ENCODE measurements around the gene NPL.
A peak's percentile ranks its signal among the peaks of the same experiment; 100 is the strongest.

Gene NPL

GRCh38 chr1:182777386-182777785 lies 12.2 kb upstream of the NPL start:
- no peak for FAIRE-seq

DNA sequence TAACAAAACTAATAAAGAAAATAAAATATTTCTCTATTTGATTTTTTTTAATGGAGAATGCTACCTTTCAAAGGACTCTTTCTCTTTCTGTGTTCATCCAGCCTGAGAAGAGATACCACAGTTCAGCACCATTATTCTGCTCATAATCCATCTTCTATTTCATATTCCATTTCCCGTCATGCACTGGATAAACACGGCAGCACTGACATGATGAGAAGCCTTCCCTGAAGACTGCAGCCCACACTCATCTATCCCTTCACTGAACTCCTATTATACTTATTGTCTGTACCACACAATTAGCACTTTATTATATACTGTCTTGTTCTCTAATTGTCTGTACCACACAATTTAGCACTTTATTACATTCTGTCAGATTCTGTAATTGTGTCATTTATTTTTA lies 10.7 kb upstream of the NPL start:
- DNase-seq (ENCODE audit: insufficient read length, low spot score) (no peak), FAIRE-seq (no peak)

More at GRCh38 chr1:182777386-182777785, 12.2 kb upstream of the NPL start:
- DNase-seq (ENCODE audit: insufficient read length, low spot score): no peak

GRCh38 chr1:182779530-182779929 lies 10.0 kb upstream of the NPL start:
- DNase-seq (ENCODE audit: insufficient read length, low spot score) (no peak), FAIRE-seq (no peak)

- no peak for FAIRE-seq
Observed at GRCh38 chr1:182781841-182782586, 7.6 kb upstream of the NPL start.

GRCh38 chr1:182782587-182782913 lies 7.0 kb upstream of the NPL start:
- no peak for FAIRE-seq

More at GRCh38 chr1:182781841-182782586, 7.6 kb upstream of the NPL start:
- peak; percentile 54 for DNase-seq (ENCODE audit: insufficient read length, low spot score)

DNA sequence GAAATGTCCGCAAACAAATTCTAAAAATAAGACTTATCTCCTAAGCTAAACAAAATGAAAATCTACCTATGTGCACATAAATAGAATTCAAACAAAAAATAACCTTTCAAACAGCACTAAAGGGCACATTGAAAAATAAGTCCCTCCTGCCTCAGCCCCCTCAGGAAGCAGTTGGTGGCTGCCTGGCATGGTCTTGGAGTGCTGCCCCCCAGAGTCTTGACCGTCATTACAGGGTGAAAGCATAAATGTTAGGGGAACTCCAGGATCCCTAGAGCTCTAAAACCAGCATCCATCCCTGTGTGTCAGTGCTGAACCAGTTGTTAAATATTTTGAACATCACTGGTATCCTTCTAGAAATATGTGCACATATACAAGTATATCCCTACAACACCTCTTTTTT lies 6.5 kb upstream of the NPL start:
- FAIRE-seq (no peak), DNase-seq (ENCODE audit: insufficient read length, low spot score) (no peak)

More at GRCh38 chr1:182782587-182782913, 7.0 kb upstream of the NPL start:
- no peak for DNase-seq (ENCODE audit: insufficient read length, low spot score)

DNA sequence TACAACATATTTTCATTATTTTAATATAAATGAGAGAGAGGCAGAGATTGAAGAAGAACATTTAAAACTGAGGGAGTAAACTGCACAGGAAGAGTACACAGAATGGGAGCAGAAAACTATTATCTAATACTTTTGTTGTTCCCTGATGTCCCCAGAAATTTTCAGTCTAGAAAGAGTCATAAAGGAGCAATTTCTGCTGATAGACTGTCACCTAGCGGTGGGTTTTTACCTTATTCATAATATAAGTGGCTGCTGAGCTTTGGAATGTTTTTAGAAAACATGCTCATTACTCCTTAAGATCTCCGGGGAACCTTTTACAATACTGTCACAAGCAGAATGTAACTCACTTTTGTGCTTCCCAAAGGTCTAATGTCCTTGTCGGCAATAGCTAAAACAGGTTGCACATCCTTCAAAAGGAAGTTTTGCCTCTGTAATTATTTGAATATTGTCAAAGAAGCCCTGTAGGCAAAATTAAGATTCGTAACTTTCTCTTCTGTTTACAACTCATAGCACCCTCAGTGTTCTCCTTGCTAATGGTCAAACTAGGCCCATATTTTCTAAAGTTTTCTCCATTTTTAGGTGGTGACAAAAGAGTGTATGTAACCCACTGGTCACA lies 4.9 kb upstream of the NPL start:
- peak; percentile 34 for DNase-seq (ENCODE audit: insufficient read length, low spot score)
- FAIRE-seq: no peak

DNA sequence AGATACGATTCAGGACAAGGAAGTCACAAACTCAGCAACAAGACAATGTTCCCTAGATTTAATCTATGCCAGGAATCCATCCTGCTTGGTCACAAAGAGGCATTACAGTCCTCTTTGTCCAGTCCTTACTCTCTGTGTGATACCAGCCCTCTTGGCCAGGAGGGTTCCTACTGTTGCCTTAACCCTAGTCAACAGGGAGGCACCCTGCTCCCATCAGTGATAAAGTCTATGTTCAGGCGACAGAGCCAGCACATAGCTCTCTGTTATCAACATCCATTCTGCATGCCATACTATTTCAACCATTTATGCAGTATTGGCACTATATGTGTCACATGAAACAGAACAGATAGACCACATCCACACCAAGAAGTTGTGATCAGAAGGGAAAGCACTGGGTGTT lies 4.4 kb upstream of the NPL start:
- FAIRE-seq: no peak
- no peak for DNase-seq (ENCODE audit: insufficient read length, low spot score)

- DNase-seq (ENCODE audit: insufficient read length, low spot score) (peak; percentile 38), FAIRE-seq (no peak)
Observed at GRCh38 chr1:182786223-182786994, 3.2 kb upstream of the NPL start.

DNA sequence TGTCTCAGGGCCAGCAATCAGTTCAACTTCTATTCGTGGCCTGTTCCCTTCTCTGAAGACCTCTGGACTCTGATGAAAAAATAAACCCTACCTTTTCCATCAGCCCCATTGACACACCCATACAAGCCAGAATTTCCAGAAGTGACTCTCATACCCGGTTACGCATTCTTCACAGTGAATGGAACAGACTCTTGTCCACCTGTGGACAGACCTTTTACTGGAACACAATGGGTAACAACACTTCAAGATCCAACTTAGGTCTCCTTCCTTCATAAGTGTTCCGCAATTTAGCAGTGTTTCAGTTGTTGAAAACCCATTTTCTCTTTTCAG lies 2.6 kb upstream of the NPL start:
- no peak for DNase-seq (ENCODE audit: insufficient read length, low spot score)
- FAIRE-seq: no peak

GRCh38 chr1:182791281-182792179 lies 2.0 kb downstream of the NPL start:
- no peak for DNase-seq (ENCODE audit: insufficient read length, low spot score)
- FAIRE-seq: no peak

- DNase-seq (ENCODE audit: insufficient read length, low spot score): no peak
- FAIRE-seq: no peak
Observed at GRCh38 chr1:182794091-182794490, 4.5 kb downstream of the NPL start.

DNA sequence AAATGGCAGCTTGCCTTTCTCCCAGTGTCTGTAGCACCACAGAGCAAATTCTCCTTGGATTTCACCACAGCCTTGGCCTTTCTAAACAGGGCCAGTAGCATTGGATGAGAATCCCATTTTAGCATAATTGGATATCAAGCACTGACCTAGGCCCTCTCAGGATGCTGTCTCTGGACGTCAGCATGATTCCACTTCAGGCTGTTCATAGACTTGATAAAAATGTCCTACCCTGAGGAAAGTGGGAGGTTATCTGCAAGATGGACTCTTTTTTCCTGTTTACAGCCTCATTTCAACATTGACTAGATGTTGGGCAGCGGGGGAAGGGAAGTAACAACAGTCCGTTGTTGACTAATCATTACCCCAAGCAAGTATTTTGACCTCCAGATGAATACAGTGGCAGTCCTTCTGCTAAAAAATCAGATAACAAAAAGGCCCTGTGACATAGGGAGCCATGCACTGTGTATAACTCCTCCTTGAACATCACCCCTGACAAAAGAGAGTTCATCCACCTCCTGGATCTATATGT lies 5.2 kb downstream of the NPL start:
- DNase-seq (ENCODE audit: insufficient read length, low spot score) (no peak), FAIRE-seq (no peak)

GRCh38 chr1:182795563-182796228 lies 6.1 kb downstream of the NPL start:
- FAIRE-seq (no peak), DNase-seq (ENCODE audit: insufficient read length, low spot score) (no peak)

DNA sequence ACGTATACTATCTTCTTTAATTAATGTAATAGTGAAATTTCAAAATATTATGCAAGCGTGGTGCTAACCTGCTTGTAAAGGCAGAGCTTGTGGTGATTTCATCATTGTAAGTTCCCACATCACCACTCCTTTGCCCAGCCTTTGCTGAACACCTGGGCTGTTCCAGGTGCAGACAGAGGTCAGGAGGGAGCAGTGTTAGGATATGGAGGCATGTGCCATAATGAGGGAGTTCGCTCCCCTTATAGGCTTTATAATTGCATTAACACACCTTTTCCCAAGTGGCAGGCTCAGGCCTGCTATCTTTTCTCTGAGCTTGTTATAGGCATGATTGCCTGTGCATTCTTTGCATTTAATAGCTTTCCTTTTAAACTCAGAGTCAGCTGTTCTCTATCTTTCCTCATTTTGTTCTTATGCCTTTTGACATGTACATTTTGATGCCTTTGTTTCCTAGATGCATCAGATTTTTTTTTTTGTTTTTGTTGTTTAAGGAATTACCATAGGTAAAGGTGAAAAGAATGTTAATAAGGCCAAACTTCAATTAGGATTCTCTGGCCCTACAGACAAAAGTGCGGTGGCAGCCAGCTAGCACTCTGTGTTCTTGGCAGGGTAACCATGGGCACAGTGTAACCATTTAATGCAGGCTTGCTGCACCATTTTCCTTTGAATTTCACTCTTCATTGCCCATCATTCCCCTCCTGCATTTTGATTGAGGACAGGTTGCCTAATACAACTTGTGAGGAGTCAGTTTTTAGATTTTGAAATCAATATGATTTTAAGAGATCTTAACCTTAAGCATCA lies 12.6 kb downstream of the NPL start:
- no peak for DNase-seq (ENCODE audit: insufficient read length, low spot score)
- FAIRE-seq: no peak

- no peak for FAIRE-seq
Observed at GRCh38 chr1:182803846-182804245, 14.3 kb downstream of the NPL start.

DNA sequence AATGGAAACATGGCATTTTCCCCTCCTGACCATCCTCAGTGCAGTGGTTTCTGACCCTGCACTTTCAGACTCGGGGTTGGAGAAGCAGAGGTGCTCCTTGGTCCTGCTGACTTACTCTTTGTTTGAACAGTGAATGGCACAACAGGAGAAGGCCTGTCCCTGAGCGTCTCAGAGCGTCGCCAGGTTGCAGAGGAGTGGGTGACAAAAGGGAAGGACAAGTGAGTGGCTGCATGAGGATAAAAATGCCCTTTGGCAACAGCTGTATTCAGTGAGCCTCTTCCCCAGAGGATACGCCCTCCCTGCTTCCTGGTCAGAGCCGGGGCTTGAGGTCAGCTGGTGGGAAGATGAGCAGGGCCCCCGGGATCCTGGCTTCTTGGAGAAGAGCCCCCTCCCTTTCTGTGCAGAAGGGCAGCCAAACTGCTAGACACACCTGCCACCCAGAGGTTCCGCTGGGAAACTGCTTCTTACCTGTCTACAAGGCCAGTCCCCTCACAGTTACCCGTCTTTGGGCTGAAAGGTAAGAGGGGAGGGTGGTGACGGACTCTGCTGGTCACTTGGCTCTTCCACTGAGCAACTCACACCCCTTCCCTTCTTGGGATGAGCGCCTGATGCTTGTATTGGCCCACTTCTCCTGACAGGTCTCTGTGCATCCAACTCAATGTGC lies 16.6 kb downstream of the NPL start:
- no peak for FAIRE-seq
- no peak for DNase-seq (ENCODE audit: insufficient read length, low spot score)

More at GRCh38 chr1:182803846-182804245, 14.3 kb downstream of the NPL start:
- no peak for DNase-seq (ENCODE audit: insufficient read length, low spot score)

- FAIRE-seq: no peak
- DNase-seq (ENCODE audit: insufficient read length, low spot score): no peak
Observed at GRCh38 chr1:182807907-182808306, 18.3 kb downstream of the NPL start.

Data from HTR-8/SVneo (cell line).